ENCODE measurements around the gene DMD.

DNA sequence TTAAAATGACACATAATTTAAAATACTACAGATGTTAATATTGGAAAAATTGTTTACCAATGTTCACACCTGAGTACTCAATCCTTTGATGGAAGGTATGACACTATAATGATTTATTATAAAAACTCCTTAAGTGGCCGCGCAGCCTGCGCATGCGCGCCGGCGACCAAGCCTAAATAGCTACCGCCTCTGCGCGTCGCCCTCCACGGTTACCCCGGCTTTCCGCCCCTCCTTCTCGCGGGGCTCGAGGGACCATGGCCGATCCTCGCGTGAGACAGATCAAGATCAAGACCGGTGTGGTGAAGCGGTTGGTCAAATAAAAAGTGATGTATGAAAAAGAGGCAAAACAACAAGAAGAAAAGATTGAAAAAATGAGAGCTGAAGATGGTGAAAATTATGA lies 170.2 kb downstream of the DMD start:
- TF ChIP-seq, protein P1, sequence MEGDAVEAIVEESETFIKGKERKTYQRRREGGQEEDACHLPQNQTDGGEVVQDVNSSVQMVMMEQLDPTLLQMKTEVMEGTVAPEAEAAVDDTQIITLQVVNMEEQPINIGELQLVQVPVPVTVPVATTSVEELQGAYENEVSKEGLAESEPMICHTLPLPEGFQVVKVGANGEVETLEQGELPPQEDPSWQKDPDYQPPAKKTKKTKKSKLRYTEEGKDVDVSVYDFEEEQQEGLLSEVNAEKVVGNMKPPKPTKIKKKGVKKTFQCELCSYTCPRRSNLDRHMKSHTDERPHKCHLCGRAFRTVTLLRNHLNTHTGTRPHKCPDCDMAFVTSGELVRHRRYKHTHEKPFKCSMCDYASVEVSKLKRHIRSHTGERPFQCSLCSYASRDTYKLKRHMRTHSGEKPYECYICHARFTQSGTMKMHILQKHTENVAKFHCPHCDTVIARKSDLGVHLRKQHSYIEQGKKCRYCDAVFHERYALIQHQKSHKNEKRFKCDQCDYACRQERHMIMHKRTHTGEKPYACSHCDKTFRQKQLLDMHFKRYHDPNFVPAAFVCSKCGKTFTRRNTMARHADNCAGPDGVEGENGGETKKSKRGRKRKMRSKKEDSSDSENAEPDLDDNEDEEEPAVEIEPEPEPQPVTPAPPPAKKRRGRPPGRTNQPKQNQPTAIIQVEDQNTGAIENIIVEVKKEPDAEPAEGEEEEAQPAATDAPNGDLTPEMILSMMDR (IDR thresholded peaks at IDR 0.05) = no peak
- no peak for TF ChIP-seq EP300 (IDR thresholded peaks at IDR 0.05)
- no peak for TF ChIP-seq POLR2A (IDR thresholded peaks at IDR 0.05)
- no peak for TF ChIP-seq POLR2AphosphoS5 (IDR thresholded peaks at IDR 0.05)
